Calu3 (cell line): Measurements from ENCODE around the gene GMDS. TPM values are rescaled to one million over a fixed set of nuclear protein-coding genes. Genes with fewer than 3 reads are reported as not detected.

Experiments used
- BruUV-seq: library from RNA; stranded (reverse); fragments of 400-500 nt; replicated peaks from 2 replicates; lab custom pipeline; 2021; lab: Mats Ljungman, UMichigan
- CTCF ChIA-PET: fragments of 300-600 bp; sonication (Branson Sonifier 250); formaldehyde crosslinking; loops from one replicate; lab custom pipeline; 2022; ENCODE audit warnings: antibody characterized with exemption; lab: Charles Lee
- DNase-seq: peaks from one replicate; pipeline ENCODE4 v3.0.0; 2022
- H3K27ac Mint-ChIP-seq: one replicate; pipeline ENCODE4 v1.8.0; 2022; ENCODE audit warnings: mixed read lengths; ENCODE audit not compliant: unreplicated experiment
- H3K27me3 Mint-ChIP-seq: one replicate; pipeline ENCODE4 v1.8.0; 2022; ENCODE audit warnings: mixed read lengths; ENCODE audit not compliant: unreplicated experiment
- H3K36me3 Mint-ChIP-seq: one replicate; pipeline ENCODE4 v1.8.0; 2022; ENCODE audit warnings: mild to moderate bottlenecking, moderate library complexity, mixed read lengths; ENCODE audit not compliant: insufficient read depth, unreplicated experiment
- H3K4me1 Mint-ChIP-seq: one replicate; pipeline ENCODE4 v1.8.0; 2022; ENCODE audit warnings: mild to moderate bottlenecking, low read depth, mixed read lengths; ENCODE audit not compliant: unreplicated experiment
- H3K4me3 Mint-ChIP-seq: one replicate; pipeline ENCODE4 v1.8.0; 2022; ENCODE audit warnings: mild to moderate bottlenecking, low read depth, moderate library complexity, mixed read lengths; ENCODE audit not compliant: unreplicated experiment
- H3K9me3 Mint-ChIP-seq: one replicate; pipeline ENCODE4 v1.8.0; 2022; ENCODE audit warnings: low read depth, mixed read lengths; ENCODE audit not compliant: unreplicated experiment
- intact Hi-C: fragments of 100-400 bp; cut with micrococcal nuclease; formaldehyde crosslinking; loops from one replicate; pipeline ENCODE4 v1.10.0; 2022; ENCODE audit not compliant: unreplicated experiment
- total RNA-seq: library from RNA; stranded (reverse); gene quantifications from 2 replicates; pipeline ENCODE4 v1.2.3, GENCODE V29; 2022
- TF ChIP-seq, protein P1 (sequence below): fragments of 200-600 bp; IDR thresholded peaks from one replicate; pipeline ENCODE4 v1.8.0; 2022; ENCODE audit warnings: antibody characterized with exemption; ENCODE audit not compliant: unreplicated experiment

The GMDS gene
- total RNA-seq, 1 experiment from 2014 or later, result 58.2 TPM

DNA sequence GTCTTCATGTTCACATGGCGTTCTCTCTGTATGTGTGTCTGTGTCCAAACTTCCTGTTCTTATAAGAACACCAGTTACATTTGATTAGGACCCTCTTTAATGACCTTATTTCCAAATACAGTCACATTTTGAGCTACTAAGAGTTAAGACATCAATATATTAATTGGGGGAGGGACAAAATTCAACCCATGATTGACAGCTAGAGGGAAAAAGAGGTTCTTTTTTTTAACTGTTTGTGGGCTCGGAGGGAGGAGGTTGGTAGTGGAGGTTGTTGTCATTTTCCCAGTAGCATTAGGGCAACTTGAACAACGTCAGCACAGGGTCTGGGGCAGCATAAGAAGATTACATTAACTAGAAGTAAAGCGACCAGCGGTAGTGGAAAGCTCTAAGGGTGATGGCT, 2.3 kb upstream of the GMDS start:
- Mint-ChIP-seq H3K27ac (no peak overlapping the region), H3K4me3 (no peak overlapping the region), H3K4me1 (peaks cover 18% of the 10 kb centered on the region), H3K9me3 (no peaks in the 10 kb centered on the region), H3K27me3 (no peaks in the 10 kb centered on the region), H3K36me3 (peaks cover 35% of the 10 kb centered on the region)
- intact Hi-C loops, result no loop called here
- TF ChIP-seq, protein P1, sequence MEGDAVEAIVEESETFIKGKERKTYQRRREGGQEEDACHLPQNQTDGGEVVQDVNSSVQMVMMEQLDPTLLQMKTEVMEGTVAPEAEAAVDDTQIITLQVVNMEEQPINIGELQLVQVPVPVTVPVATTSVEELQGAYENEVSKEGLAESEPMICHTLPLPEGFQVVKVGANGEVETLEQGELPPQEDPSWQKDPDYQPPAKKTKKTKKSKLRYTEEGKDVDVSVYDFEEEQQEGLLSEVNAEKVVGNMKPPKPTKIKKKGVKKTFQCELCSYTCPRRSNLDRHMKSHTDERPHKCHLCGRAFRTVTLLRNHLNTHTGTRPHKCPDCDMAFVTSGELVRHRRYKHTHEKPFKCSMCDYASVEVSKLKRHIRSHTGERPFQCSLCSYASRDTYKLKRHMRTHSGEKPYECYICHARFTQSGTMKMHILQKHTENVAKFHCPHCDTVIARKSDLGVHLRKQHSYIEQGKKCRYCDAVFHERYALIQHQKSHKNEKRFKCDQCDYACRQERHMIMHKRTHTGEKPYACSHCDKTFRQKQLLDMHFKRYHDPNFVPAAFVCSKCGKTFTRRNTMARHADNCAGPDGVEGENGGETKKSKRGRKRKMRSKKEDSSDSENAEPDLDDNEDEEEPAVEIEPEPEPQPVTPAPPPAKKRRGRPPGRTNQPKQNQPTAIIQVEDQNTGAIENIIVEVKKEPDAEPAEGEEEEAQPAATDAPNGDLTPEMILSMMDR, result no peak
- CTCF ChIA-PET, result no interaction called here
- no peak for DNase-seq
- no TSS peak for BruUV-seq

DNA sequence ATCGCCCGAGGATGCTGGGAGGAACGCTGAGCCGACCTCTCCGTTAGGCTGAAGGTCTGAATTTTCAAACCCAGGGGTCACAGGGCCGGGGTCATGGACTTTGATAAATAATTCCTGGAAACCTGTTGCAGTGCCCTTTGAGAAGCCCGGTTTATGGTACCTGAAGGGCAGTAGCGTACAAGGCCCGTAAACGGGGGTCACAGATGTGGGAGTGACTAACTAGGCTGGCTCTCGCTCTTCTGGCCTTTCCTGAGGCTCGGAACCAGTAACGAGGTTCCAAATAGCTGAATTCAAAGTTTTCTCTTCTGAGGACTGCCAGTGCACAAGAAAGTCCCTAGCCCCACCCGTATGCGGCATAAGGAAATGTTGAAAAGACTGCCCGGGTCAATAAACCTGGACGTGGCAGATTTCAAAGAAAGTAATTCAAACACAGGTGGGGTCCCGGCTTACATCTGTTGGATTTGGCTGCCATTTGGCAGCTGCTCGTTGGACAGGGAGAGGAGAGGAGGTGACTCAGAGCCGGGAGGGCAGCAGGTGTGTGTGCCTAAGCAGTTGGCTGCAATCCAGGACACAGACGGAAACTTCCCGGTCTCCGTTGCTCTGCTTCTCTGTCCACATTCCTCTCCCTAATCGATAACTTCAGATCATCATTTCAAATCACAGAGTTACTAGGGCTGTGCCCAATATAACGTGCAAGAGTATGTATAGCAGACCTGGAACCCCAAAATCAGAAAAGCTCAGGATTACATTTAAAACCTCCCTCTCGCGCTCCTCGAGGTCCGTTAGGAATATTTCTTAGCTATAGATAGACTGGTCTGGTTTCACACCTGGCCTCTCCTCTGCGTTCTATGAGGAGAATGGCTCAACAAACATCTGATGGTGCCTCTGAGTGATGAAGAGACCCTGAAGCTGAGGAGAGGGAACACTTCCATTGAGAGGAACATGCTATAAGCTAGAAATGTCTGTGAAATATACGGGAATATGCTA, 765 bp upstream of the GMDS start:
- H3K4me1 Mint-ChIP-seq, result peaks cover 32% of the 10 kb centered on the region
- CTCF ChIA-PET, result interaction anchor here (0.5 kb wide), 1 partner anchor 14 kb away, joined by 4 read pairs; no protein-coding TSS in a partner anchor
- H3K36me3 Mint-ChIP-seq, result peaks cover 28% of the 10 kb centered on the region
- peak; percentile 87 for DNase-seq
- intact Hi-C loops, result no loop called here
- H3K9me3 Mint-ChIP-seq, result no peaks in the 10 kb centered on the region
- TF ChIP-seq, protein P1, result no peak
- H3K27me3 Mint-ChIP-seq, result no peaks in the 10 kb centered on the region
- TSS peak; percentile 72 for BruUV-seq
- H3K27ac Mint-ChIP-seq, result peak overlapping the region; percentile 85
- peak overlapping the region; percentile 93 for H3K4me3 Mint-ChIP-seq

DNA sequence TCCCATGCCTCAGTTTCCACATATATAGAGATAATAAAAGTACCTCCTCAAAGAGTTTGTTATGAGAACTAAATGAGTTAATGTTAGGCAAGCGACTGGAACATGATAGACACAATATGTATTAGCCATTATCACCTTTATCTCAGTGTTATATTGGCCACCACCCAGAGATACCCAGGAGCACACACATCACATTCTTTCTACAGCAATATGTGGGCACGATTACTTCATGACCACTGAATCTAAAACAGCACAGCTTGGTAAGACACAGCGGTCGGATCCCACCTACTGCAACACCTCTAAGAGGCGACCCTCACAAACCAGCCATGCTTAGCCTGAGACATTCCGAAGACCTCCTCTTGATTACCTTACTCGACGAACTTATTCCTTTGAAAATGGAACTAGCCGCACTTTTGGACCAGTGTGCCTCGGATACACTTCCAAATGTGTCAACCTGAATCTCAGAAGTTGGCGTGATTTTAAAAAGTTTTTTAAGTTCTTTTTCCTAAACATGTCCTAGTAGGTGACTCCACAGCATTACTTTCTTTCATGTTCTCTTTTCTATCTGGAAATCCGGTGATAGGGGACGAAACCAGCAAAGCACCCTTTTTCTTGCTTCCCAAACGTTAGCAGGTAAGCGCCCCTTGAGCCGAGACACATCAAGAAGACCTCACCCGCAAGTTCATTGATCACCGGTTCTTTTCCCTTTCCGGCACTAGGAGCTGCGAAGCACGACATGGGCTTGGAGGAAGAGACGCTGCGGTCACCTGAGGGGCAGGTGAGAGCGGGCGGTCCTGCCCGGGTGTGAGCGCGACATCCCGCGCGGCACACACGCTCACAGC, 923 bp downstream of the GMDS start:
- intact Hi-C loops, result no loop called here
- Mint-ChIP-seq H3K36me3 (peaks cover 28% of the 10 kb centered on the region), H3K27me3 (no peaks in the 10 kb centered on the region), H3K4me1 (peaks cover 32% of the 10 kb centered on the region), H3K27ac (peak overlapping the region; percentile 85), H3K9me3 (no peaks in the 10 kb centered on the region), H3K4me3 (peak overlapping the region; percentile 93)
- TSS peak; percentile 48 for BruUV-seq
- TF ChIP-seq, protein P1, result no peak
- DNase-seq, result peak; percentile 37
- CTCF ChIA-PET, result no interaction called here

DNA sequence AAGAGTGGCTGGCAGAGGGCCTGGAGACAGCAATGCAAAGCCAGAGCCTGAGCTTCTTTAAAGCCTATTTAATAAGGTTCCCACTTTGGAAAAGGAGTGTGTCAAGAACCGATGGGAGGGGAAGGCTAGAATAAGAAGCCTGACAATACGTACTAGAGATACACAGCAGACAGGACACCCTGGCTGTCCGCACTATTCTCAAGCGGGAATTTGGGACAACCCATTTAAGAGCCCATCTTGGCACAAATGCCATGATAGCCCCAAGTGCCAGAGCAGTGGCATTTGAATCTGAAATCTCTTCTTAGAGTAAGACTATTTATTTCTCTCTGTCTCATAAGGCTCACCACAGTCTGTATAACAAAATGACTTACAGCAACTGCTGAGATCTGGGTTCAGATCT, 3.1 kb downstream of the GMDS start:
- no peaks in the 10 kb centered on the region for H3K27me3 Mint-ChIP-seq
- H3K4me1 Mint-ChIP-seq, result peaks cover 32% of the 10 kb centered on the region
- H3K4me3 Mint-ChIP-seq, result no peak overlapping the region
- intact Hi-C loops, result no loop called here
- TF ChIP-seq, protein P1, result no peak
- no peak overlapping the region for H3K27ac Mint-ChIP-seq
- CTCF ChIA-PET, result interaction anchor here (1.2 kb wide), 1 partner anchor 17 kb away, joined by 4 read pairs; no protein-coding TSS in a partner anchor
- H3K9me3 Mint-ChIP-seq, result no peaks in the 10 kb centered on the region
- DNase-seq, result no peak
- peaks cover 28% of the 10 kb centered on the region for H3K36me3 Mint-ChIP-seq
- no TSS peak for BruUV-seq
